ENCODE data around the gene SCGN.

DNA sequence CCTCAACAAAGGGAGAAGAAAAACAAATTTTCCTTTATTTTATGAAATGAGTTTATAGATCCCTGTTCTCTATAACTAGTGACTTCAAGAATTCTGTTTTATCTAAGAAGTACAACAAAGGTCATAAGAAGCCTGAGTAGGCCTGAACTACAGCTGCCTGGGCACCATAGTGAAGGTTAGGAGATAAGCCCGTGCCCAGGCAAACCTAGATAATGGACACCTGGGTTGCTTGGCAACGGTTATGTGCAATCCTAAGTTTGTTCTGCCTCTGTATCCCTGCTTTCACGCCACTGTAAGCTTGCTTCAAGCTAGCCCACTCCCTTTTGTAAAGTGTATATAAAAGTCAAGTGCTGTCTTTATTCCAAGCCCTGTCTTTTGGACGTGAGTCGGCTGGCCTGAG is 23.2 kb downstream of the SCGN start:
- no peak for TF ChIP-seq POLR2A (IDR thresholded peaks at IDR 0.05)
- TF ChIP-seq, protein P1, sequence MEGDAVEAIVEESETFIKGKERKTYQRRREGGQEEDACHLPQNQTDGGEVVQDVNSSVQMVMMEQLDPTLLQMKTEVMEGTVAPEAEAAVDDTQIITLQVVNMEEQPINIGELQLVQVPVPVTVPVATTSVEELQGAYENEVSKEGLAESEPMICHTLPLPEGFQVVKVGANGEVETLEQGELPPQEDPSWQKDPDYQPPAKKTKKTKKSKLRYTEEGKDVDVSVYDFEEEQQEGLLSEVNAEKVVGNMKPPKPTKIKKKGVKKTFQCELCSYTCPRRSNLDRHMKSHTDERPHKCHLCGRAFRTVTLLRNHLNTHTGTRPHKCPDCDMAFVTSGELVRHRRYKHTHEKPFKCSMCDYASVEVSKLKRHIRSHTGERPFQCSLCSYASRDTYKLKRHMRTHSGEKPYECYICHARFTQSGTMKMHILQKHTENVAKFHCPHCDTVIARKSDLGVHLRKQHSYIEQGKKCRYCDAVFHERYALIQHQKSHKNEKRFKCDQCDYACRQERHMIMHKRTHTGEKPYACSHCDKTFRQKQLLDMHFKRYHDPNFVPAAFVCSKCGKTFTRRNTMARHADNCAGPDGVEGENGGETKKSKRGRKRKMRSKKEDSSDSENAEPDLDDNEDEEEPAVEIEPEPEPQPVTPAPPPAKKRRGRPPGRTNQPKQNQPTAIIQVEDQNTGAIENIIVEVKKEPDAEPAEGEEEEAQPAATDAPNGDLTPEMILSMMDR (IDR thresholded peaks at IDR 0.05), result no peak
- no peak for TF ChIP-seq POLR2AphosphoS5 (IDR thresholded peaks at IDR 0.05)

All from upper lobe of left lung (tissue), 4 donors.